ENCODE data around the gene PLA2G4F. TPM values are rescaled to one million over a fixed set of nuclear protein-coding genes. Genes with fewer than 3 reads are reported as not detected.

The PLA2G4F gene
- total RNA-seq, 1 experiment from 2014 or later = not detected

- Histone ChIP-seq H3K36me3 (no peaks in the 10 kb centered on the region), H3K27me3 (no peaks in the 10 kb centered on the region), H3K4me3 (no peak overlapping the region), H3K9me3 (no peaks in the 10 kb centered on the region)
- DNase-seq = no peak
These were observed 2.6 kb downstream of the PLA2G4F start for GRCh38 chr15:42153874-42154211.

GRCh38 chr15:42152921-42153698 is 3.3 kb downstream of the PLA2G4F start:
- DNase-seq = no peak
- Histone ChIP-seq H3K4me3 (no peak overlapping the region), H3K27me3 (no peaks in the 10 kb centered on the region), H3K9me3 (no peaks in the 10 kb centered on the region), H3K36me3 (no peaks in the 10 kb centered on the region)

GRCh38 chr15:42152196-42152920 is 4.1 kb downstream of the PLA2G4F start:
- no peaks in the 10 kb centered on the region for H3K36me3 ChIP-seq
- no peaks in the 10 kb centered on the region for H3K9me3 ChIP-seq
- no peak for DNase-seq
- no peaks in the 10 kb centered on the region for H3K27me3 ChIP-seq
- no peak overlapping the region for H3K4me3 ChIP-seq

- Histone ChIP-seq H3K27me3 (no peaks in the 10 kb centered on the region), H3K36me3 (no peaks in the 10 kb centered on the region), H3K4me3 (no peak overlapping the region), H3K9me3 (no peaks in the 10 kb centered on the region)
- DNase-seq = no peak
These were observed 4.7 kb downstream of the PLA2G4F start for GRCh38 chr15:42151736-42152135.

GRCh38 chr15:42151141-42151561 is 5.3 kb downstream of the PLA2G4F start:
- DNase-seq = no peak
- H3K27me3 ChIP-seq = no peaks in the 10 kb centered on the region
- no peak overlapping the region for H3K4me3 ChIP-seq
- H3K9me3 ChIP-seq = no peaks in the 10 kb centered on the region
- H3K36me3 ChIP-seq = no peaks in the 10 kb centered on the region

GRCh38 chr15:42150219-42150970 is 6.0 kb downstream of the PLA2G4F start:
- Histone ChIP-seq H3K4me3 (no peak overlapping the region), H3K27me3 (no peaks in the 10 kb centered on the region), H3K9me3 (no peaks in the 10 kb centered on the region), H3K36me3 (no peaks in the 10 kb centered on the region)
- DNase-seq = no peak

GRCh38 chr15:42149493-42150218 is 6.8 kb downstream of the PLA2G4F start:
- H3K9me3 ChIP-seq = no peaks in the 10 kb centered on the region
- H3K4me3 ChIP-seq = no peak overlapping the region
- no peak for DNase-seq
- H3K36me3 ChIP-seq = no peaks in the 10 kb centered on the region
- H3K27me3 ChIP-seq = no peaks in the 10 kb centered on the region

GRCh38 chr15:42148808-42149492 is 7.5 kb downstream of the PLA2G4F start:
- Histone ChIP-seq H3K4me3 (no peak overlapping the region), H3K9me3 (no peaks in the 10 kb centered on the region), H3K27me3 (no peaks in the 10 kb centered on the region), H3K36me3 (no peaks in the 10 kb centered on the region)
- no peak for DNase-seq

GRCh38 chr15:42147431-42147735 is 9.1 kb downstream of the PLA2G4F start:
- Histone ChIP-seq H3K36me3 (no peaks in the 10 kb centered on the region), H3K27me3 (no peaks in the 10 kb centered on the region), H3K4me3 (no peak overlapping the region), H3K9me3 (no peaks in the 10 kb centered on the region)
- no peak for DNase-seq

GRCh38 chr15:42146551-42147430 is 9.6 kb downstream of the PLA2G4F start:
- no peaks in the 10 kb centered on the region for H3K27me3 ChIP-seq
- DNase-seq = no peak
- H3K36me3 ChIP-seq = no peaks in the 10 kb centered on the region
- H3K4me3 ChIP-seq = no peak overlapping the region
- H3K9me3 ChIP-seq = no peaks in the 10 kb centered on the region

GRCh38 chr15:42145546-42146455 is 10.6 kb downstream of the PLA2G4F start:
- Histone ChIP-seq H3K4me3 (no peak overlapping the region), H3K36me3 (no peaks in the 10 kb centered on the region), H3K27me3 (no peaks in the 10 kb centered on the region), H3K9me3 (no peaks in the 10 kb centered on the region)
- no peak for DNase-seq

GRCh38 chr15:42144841-42145375 is 11.5 kb downstream of the PLA2G4F start:
- Histone ChIP-seq H3K36me3 (no peaks in the 10 kb centered on the region), H3K27me3 (no peaks in the 10 kb centered on the region), H3K4me3 (no peak overlapping the region), H3K9me3 (no peaks in the 10 kb centered on the region)
- DNase-seq = no peak

GRCh38 chr15:42143866-42144625 is 12.4 kb downstream of the PLA2G4F start:
- no peak overlapping the region for H3K4me3 ChIP-seq
- no peaks in the 10 kb centered on the region for H3K9me3 ChIP-seq
- no peaks in the 10 kb centered on the region for H3K27me3 ChIP-seq
- H3K36me3 ChIP-seq = no peaks in the 10 kb centered on the region
- DNase-seq = no peak

- Histone ChIP-seq H3K27me3 (no peaks in the 10 kb centered on the region), H3K9me3 (no peaks in the 10 kb centered on the region), H3K36me3 (no peaks in the 10 kb centered on the region), H3K4me3 (no peak overlapping the region)
- no peak for DNase-seq
These were observed 13.1 kb downstream of the PLA2G4F start for GRCh38 chr15:42143356-42143755.
